ENCODE measurements around the gene AJM1. TPM values are rescaled to one million over a fixed set of nuclear protein-coding genes. Genes with fewer than 3 reads are reported as not detected.
"Not testable (repeated sequence)": the region's sequence is repeated elsewhere in the genome, so short reads cannot be mapped to it uniquely, and the experiment has no call there.

Gene AJM1
- total RNA-seq, 4 donors from 2014 or later: 2.5 to 10.9 (median 5.7) TPM

DNA sequence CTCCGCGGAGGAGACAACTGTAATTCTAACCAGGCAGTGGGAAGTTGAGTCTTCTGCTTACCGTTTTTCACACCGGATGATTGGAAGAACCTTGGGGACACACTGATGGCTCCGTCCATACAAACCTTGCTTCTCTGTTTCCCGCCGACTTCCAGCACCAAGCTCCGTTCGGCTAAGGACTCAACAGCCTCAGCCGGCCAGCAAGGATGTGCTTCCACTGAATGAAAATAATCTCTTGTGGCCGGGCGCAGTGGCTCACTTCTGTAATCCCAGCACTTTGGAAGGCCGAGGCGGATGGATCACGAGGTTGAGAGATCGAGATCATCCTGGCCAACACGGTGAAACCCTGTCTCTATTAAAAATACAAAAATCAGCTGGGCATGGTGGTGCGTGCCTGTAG, 25.6 kb downstream of the AJM1 start:
- Histone ChIP-seq H3K9me3 (no peaks in the 10 kb centered on the region), H3K27ac (no peak overlapping the region), H3K27me3 (no peaks in the 10 kb centered on the region), H3K36me3 (peaks cover 0 to 18% of the 10 kb centered on the region in 2 donors), H3K4me1 (peaks cover 3 to 32% (median 11%) of the 10 kb centered on the region in 3 donors), H3K4me3 (no peak overlapping the region)
- WGBS, 2 donors (ENCODE audit: low coverage in 1 of 2): 98% methylated on average over 16 of the region's 18 CpGs
- no peak for TF ChIP-seq CTCF (IDR thresholded peaks at IDR 0.05)
- no peak for TF ChIP-seq POLR2A (IDR thresholded peaks at IDR 0.05)
- TF ChIP-seq POLR2AphosphoS5 (IDR thresholded peaks at IDR 0.05): no peak
- no peak for TF ChIP-seq EP300 (IDR thresholded peaks at IDR 0.05)
- no peak for ATAC-seq

DNA sequence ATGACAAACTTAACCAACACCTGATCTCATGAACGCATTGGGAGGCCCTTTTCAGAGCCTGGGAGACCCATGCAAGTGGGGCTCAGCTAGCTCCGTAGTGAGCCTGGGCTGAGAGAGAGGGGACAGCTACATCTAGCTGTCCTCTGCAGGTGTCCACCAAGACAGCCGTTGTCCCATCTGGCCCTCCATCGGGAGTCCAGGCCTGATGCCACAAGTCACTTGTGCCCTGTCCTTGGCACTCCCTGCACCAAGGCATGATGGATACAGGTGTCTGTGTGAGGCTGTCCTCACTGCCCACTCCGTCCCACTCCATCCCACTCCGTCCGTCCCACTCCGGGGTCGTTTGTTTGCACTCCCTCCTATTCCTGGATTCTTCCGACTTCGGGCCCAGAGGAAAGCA, 26.4 kb downstream of the AJM1 start:
- no peaks in the 10 kb centered on the region for H3K9me3 ChIP-seq
- peaks cover 3 to 30% (median 11%) of the 10 kb centered on the region in 3 donors for H3K4me1 ChIP-seq
- TF ChIP-seq CTCF (IDR thresholded peaks at IDR 0.05): no peak
- TF ChIP-seq POLR2A (IDR thresholded peaks at IDR 0.05): no peak
- TF ChIP-seq POLR2AphosphoS5 (IDR thresholded peaks at IDR 0.05): no peak
- no peak for TF ChIP-seq EP300 (IDR thresholded peaks at IDR 0.05)
- WGBS, 2 donors (ENCODE audit: low coverage in 1 of 2): 66% methylated on average over 3 of the region's 11 CpGs; no CpG with 5 or more reads in 1 of the 2 donors
- peaks cover 0 to 11% of the 10 kb centered on the region in 2 donors for H3K36me3 ChIP-seq
- H3K4me3 ChIP-seq: no peak overlapping the region
- no peak for ATAC-seq
- no peaks in the 10 kb centered on the region for H3K27me3 ChIP-seq
- no peak overlapping the region for H3K27ac ChIP-seq

DNA sequence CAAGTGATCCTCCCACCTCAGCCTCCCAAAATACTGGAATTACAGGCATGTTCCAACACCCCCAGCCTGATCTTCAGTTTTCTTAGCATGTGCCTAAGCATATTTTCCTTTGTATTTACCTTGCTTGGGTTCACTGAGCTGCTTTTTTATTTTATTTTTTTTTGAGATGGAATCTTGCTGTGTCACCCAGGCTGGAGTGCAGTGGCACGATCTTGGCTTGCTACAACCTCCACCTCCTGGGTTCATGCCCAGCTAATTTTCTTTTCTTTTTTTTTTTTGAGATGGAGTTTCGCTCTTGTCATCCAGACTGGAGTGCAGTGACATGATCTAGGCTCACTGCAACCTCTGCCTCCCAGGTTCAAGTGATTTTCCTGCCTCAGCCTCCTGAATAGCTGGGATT, 27.3 kb downstream of the AJM1 start:
- WGBS, 2 donors (ENCODE audit: low coverage in 1 of 2): 86 to 100% methylated on average over 1 to 2 of the region's 2 CpGs
- not testable (repeated sequence) for H3K9me3 ChIP-seq, ATAC-seq, H3K36me3 ChIP-seq, H3K27ac ChIP-seq, H3K27me3 ChIP-seq, H3K4me3 ChIP-seq
- H3K4me1 ChIP-seq: peaks cover 3 to 20% (median 11%) of the 10 kb centered on the region in 3 donors

DNA sequence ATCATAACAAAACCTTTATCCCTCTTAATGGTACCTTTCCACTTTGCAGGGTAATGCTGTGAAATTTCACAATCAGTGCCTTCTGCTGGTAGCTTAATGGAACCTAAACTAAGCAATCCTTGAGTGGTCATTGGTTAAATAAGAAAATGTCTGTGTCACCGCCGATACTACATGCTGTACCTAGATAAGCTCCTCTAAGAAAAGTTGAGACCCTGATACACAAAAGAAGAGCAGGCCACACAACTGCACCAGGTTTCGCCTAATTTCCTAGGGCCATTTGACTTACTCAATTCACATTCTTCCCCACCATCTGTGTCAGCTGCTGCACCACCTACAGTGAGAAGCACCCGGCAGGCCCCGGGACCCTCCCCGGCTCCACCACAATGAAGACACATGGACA, 32.9 kb downstream of the AJM1 start:
- no peak for ATAC-seq
- no peak overlapping the region for H3K4me3 ChIP-seq
- 92 to 94% methylated on average over 6 of the region's 6 CpGs for WGBS, 2 donors (ENCODE audit: low coverage in 1 of 2)
- H3K9me3 ChIP-seq: no peaks in the 10 kb centered on the region
- no peaks in the 10 kb centered on the region for H3K36me3 ChIP-seq
- TF ChIP-seq CTCF (IDR thresholded peaks at IDR 0.05) (no peak), POLR2A (IDR thresholded peaks at IDR 0.05) (no peak), EP300 (IDR thresholded peaks at IDR 0.05) (no peak), POLR2AphosphoS5 (IDR thresholded peaks at IDR 0.05) (no peak)
- no peak overlapping the region for H3K27ac ChIP-seq
- no peaks in the 10 kb centered on the region for H3K4me1 ChIP-seq
- no peaks in the 10 kb centered on the region for H3K27me3 ChIP-seq

GRCh38 chr9:136876476-136876875, 34.2 kb downstream of the AJM1 start:
- ATAC-seq: no peak

More at GRCh38 chr9:136876476-136876875, 34.2 kb downstream of the AJM1 start:
- no peak overlapping the region for H3K4me3 ChIP-seq
- peaks cover 0 to 1% (median 0%) of the 10 kb centered on the region in 3 donors for H3K4me1 ChIP-seq
- no CpG with 5 or more reads among the region's 5 CpGs for WGBS, 2 donors (ENCODE audit: low coverage in 1 of 2)
- no peaks in the 10 kb centered on the region for H3K9me3 ChIP-seq
- TF ChIP-seq POLR2AphosphoS5 (IDR thresholded peaks at IDR 0.05) (no peak), EP300 (IDR thresholded peaks at IDR 0.05) (no peak), POLR2A (IDR thresholded peaks at IDR 0.05) (no peak), CTCF (IDR thresholded peaks at IDR 0.05) (no peak)
- peaks cover 4% of the 10 kb centered on the region for H3K27me3 ChIP-seq
- H3K27ac ChIP-seq: no peak overlapping the region
- no peaks in the 10 kb centered on the region for H3K36me3 ChIP-seq

Measured in gastroesophageal sphincter (tissue), 4 donors.